ENCODE measurements around the gene GPR45. TPM values are rescaled to one million over a fixed set of nuclear protein-coding genes. Genes with fewer than 3 reads are reported as not detected.

GPR45 gene
- total RNA-seq, 4 donors from 2014 or later: not detected

GRCh38 chr2:105269426-105269825 is 27.9 kb downstream of the GPR45 start:
- TF ChIP-seq CTCF (IDR thresholded peaks at IDR 0.05): no peak
- no peak for ATAC-seq (ENCODE audit: low FRiP score)

GRCh38 chr2:105271393-105272045 is 30.0 kb downstream of the GPR45 start:
- no peak for ATAC-seq (ENCODE audit: low FRiP score)
- no peak for TF ChIP-seq CTCF (IDR thresholded peaks at IDR 0.05)
- no peak for DNase-seq (ENCODE audit: low spot score)

More at GRCh38 chr2:105269426-105269825, 27.9 kb downstream of the GPR45 start:
- DNase-seq (ENCODE audit: low spot score): no peak

GRCh38 chr2:105272176-105272575 is 30.6 kb downstream of the GPR45 start:
- DNase-seq (ENCODE audit: low spot score): no peak
- TF ChIP-seq CTCF (IDR thresholded peaks at IDR 0.05): no peak
- no peak for ATAC-seq (ENCODE audit: low FRiP score)

GRCh38 chr2:105274046-105274445 is 32.5 kb downstream of the GPR45 start:
- DNase-seq (ENCODE audit: low spot score) (no peak), ATAC-seq (ENCODE audit: low FRiP score) (no peak)
- TF ChIP-seq CTCF (IDR thresholded peaks at IDR 0.05): no peak

- TF ChIP-seq CTCF (IDR thresholded peaks at IDR 0.05): no peak
- no peak for DNase-seq (ENCODE audit: low spot score)
- no peak for ATAC-seq (ENCODE audit: low FRiP score)
These were observed 37.1 kb downstream of the GPR45 start for GRCh38 chr2:105278654-105279053.

GRCh38 chr2:105279126-105279525 is 37.6 kb downstream of the GPR45 start:
- DNase-seq (ENCODE audit: low spot score) (no peak), ATAC-seq (ENCODE audit: low FRiP score) (no peak)
- TF ChIP-seq CTCF (IDR thresholded peaks at IDR 0.05): no peak

- DNase-seq (ENCODE audit: low spot score) (no peak), ATAC-seq (ENCODE audit: low FRiP score) (no peak)
- no peak for TF ChIP-seq CTCF (IDR thresholded peaks at IDR 0.05)
These were observed 38.7 kb downstream of the GPR45 start for GRCh38 chr2:105280281-105280680.
